MM.1S (cell line): ENCODE results near the gene KCNIP1.

ENCODE experiments used
- EZH2 ChIP-seq: fragments of 300-600 bp; sonication (generic); optimal IDR thresholded peaks from 2 replicates; pipeline ENCODE3; 2017; ENCODE audit warnings: low read depth, mild to moderate bottlenecking, antibody characterized with exemption, low read length, mixed read lengths
- TF ChIP-seq, protein P1 (sequence below): fragments of 300-600 bp; sonication (generic); IDR thresholded peaks from 2 replicates; pipeline ENCODE4 v1.5.1; 2016; ENCODE audit warnings: antibody characterized with exemption, low read length, mixed read lengths

- no peak for TF ChIP-seq EZH2
- TF ChIP-seq, protein P1, sequence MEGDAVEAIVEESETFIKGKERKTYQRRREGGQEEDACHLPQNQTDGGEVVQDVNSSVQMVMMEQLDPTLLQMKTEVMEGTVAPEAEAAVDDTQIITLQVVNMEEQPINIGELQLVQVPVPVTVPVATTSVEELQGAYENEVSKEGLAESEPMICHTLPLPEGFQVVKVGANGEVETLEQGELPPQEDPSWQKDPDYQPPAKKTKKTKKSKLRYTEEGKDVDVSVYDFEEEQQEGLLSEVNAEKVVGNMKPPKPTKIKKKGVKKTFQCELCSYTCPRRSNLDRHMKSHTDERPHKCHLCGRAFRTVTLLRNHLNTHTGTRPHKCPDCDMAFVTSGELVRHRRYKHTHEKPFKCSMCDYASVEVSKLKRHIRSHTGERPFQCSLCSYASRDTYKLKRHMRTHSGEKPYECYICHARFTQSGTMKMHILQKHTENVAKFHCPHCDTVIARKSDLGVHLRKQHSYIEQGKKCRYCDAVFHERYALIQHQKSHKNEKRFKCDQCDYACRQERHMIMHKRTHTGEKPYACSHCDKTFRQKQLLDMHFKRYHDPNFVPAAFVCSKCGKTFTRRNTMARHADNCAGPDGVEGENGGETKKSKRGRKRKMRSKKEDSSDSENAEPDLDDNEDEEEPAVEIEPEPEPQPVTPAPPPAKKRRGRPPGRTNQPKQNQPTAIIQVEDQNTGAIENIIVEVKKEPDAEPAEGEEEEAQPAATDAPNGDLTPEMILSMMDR, result no peak
Observed at GRCh38 chr5:170463426-170463825, 40.4 kb upstream of the KCNIP1 start.
